Measurements from ENCODE around the gene HNRNPR.

HNRNPR gene

GRCh38 chr1:23369335-23370013 lies 25.4 kb upstream of the HNRNPR start, which contains the start of gene ZNF436:
ZNF436 (minus strand) TSS chr1:23369836; CDS start chr1:23368005, 1,831 bp downstream.
- peak in 51 of 56 donors; percentile 25 to 90 (median 62) for DNase-seq

- DNase-seq, result peak; percentile 42 to 93 (median 83)
These were observed 24.7 kb upstream of the HNRNPR start for GRCh38 chr1:23368562-23369334.

GRCh38 chr1:23367791-23368561 lies 23.9 kb upstream of the HNRNPR start:
- peak; percentile 66 to 99 (median 98) for DNase-seq

GRCh38 chr1:23367451-23367790 lies 23.3 kb upstream of the HNRNPR start:
- peak in 1 of 56 donors; percentile 44 for DNase-seq

GRCh38 chr1:23366598-23366997 lies 22.5 kb upstream of the HNRNPR start:
- DNase-seq, result no peak

GRCh38 chr1:23366146-23366545 lies 22.1 kb upstream of the HNRNPR start:
- no peak for DNase-seq

- DNase-seq, result no peak
These were observed 18.2 kb upstream of the HNRNPR start for GRCh38 chr1:23362218-23362713.

GRCh38 chr1:23358310-23358875 lies 14.3 kb upstream of the HNRNPR start:
- DNase-seq, result no peak

GRCh38 chr1:23357138-23357908 lies 13.2 kb upstream of the HNRNPR start:
- DNase-seq, result no peak

GRCh38 chr1:23356471-23357137 lies 12.5 kb upstream of the HNRNPR start:
- peak in 22 of 56 donors; percentile 11 to 44 (median 22) for DNase-seq

- no peak for DNase-seq
These were observed 10.2 kb upstream of the HNRNPR start for GRCh38 chr1:23354245-23354644.

GRCh38 chr1:23352096-23352695 lies 8.1 kb upstream of the HNRNPR start:
- DNase-seq, result no peak

- no peak for DNase-seq
These were observed 1.8 kb upstream of the HNRNPR start for GRCh38 chr1:23345920-23346319.

- DNase-seq, result peak in 2 of 56 donors; percentile 10 to 28
These were observed 946 bp upstream of the HNRNPR start for GRCh38 chr1:23344987-23345472.

GRCh38 chr1:23343221-23344110 lies 618 bp downstream of the HNRNPR start:
- DNase-seq, result peak in 12 of 56 donors; percentile 11 to 61 (median 41)

- no peak for DNase-seq
These were observed 2.0 kb downstream of the HNRNPR start for GRCh38 chr1:23341931-23342692.

- DNase-seq, result no peak
These were observed 4.5 kb downstream of the HNRNPR start for GRCh38 chr1:23339632-23340031.

GRCh38 chr1:23337869-23338268 lies 6.2 kb downstream of the HNRNPR start:
- no peak for DNase-seq
